Stomach (tissue), 4 donors: Measurements from ENCODE around the gene TEX48.

Experiments
- EP300 ChIP-seq: sonication (generic); formaldehyde crosslinking; IDR thresholded peaks from one replicate; pipeline ENCODE4 v1.6.1; 2017; ENCODE audit warnings: antibody characterized with exemption
- POLR2A ChIP-seq, 4 donors: fragments of 450-650 bp; IDR thresholded peaks; one replicate each; pipeline ENCODE4 v1.6.1; 2016; ENCODE audit warnings: antibody characterized with exemption in 4 of 4, control low read depth in 2 of 4, mild to moderate bottlenecking in 1 of 4, moderate library complexity in 1 of 4
- TF ChIP-seq, protein P1 (sequence below), 7 experiments: fragments of 450-650 bp in 4 of 7; fragments of 200-600 bp in 3 of 7; sonication (generic) in 3 of 7; IDR thresholded peaks; one replicate each; pipeline ENCODE4 v1.5.1; 2016 to 2019; ENCODE audit warnings: antibody characterized with exemption in 7 of 7, control low read depth in 2 of 7, mild to moderate bottlenecking in 1 of 7

DNA sequence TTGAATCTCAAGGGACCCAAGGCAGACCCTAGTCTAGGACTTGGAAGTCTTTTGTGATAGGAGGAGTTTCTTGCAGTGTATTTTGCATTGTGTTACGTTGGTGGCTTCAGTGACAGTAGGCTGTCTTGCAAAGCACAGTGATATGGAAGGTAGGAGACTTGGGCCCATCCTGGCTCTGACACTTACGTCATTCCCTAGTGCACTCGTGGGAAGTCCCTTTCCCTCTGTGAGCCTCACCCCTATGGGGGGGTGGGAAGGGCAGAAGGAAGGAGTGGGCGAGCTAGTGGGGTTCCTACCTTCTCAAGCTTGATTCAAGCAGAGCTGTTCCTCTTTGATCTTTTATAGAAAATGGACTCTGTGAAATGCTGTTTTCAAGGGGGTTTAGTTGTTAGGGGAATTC is 15.1 kb downstream of the TEX48 start:
- TF ChIP-seq POLR2A (IDR thresholded peaks at IDR 0.05) (no peak), EP300 (no peak)
- TF ChIP-seq, protein P1, sequence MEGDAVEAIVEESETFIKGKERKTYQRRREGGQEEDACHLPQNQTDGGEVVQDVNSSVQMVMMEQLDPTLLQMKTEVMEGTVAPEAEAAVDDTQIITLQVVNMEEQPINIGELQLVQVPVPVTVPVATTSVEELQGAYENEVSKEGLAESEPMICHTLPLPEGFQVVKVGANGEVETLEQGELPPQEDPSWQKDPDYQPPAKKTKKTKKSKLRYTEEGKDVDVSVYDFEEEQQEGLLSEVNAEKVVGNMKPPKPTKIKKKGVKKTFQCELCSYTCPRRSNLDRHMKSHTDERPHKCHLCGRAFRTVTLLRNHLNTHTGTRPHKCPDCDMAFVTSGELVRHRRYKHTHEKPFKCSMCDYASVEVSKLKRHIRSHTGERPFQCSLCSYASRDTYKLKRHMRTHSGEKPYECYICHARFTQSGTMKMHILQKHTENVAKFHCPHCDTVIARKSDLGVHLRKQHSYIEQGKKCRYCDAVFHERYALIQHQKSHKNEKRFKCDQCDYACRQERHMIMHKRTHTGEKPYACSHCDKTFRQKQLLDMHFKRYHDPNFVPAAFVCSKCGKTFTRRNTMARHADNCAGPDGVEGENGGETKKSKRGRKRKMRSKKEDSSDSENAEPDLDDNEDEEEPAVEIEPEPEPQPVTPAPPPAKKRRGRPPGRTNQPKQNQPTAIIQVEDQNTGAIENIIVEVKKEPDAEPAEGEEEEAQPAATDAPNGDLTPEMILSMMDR (IDR thresholded peaks at IDR 0.05): no peak
